ENCODE data around the gene ZNF283. TPM values are rescaled to one million over a fixed set of nuclear protein-coding genes. Genes with fewer than 3 reads are reported as not detected.
A peak's percentile ranks its signal among the peaks of the same experiment; 100 is the strongest.
"Not testable (repeated sequence)": the region's sequence is repeated elsewhere in the genome, so short reads cannot be mapped to it uniquely, and the experiment has no call there.

ZNF283 gene
- total RNA-seq, 1 donor = 29.8 TPM

GRCh38 chr19:43858174-43858573 is 31.1 kb downstream of the ZNF283 start:
- TF ChIP-seq CTCF (IDR thresholded peaks at IDR 0.05; ENCODE audit: insufficient read depth, low read depth, low read length) = no peak
- no peak for DNase-seq (ENCODE audit: low read depth)
- no peak overlapping the region for H3K4me3 ChIP-seq (ENCODE audit: low read depth, low read length)

GRCh38 chr19:43866923-43867322 is 39.8 kb downstream of the ZNF283 start:
- not testable (repeated sequence) for DNase-seq (ENCODE audit: low read depth); H3K4me3 ChIP-seq (ENCODE audit: low read depth, low read length)

- DNase-seq (ENCODE audit: low read depth) = peak; percentile 0
- H3K4me3 ChIP-seq (ENCODE audit: low read depth, low read length) = no peak overlapping the region
- TF ChIP-seq CTCF (IDR thresholded peaks at IDR 0.05; ENCODE audit: insufficient read depth, low read depth, low read length) = no peak
Measured at GRCh38 chr19:43872547-43873336, 45.6 kb downstream of the ZNF283 start.

GRCh38 chr19:43880483-43880882 is 53.4 kb downstream of the ZNF283 start:
- H3K4me3 ChIP-seq (ENCODE audit: low read depth, low read length) = no peak overlapping the region
- no peak for DNase-seq (ENCODE audit: low read depth)
- TF ChIP-seq CTCF (IDR thresholded peaks at IDR 0.05; ENCODE audit: insufficient read depth, low read depth, low read length) = no peak

- no peak for DNase-seq (ENCODE audit: low read depth)
- TF ChIP-seq CTCF (IDR thresholded peaks at IDR 0.05; ENCODE audit: insufficient read depth, low read depth, low read length) = no peak
- no peak within 1 kb of the TSS for H3K4me3 ChIP-seq (ENCODE audit: low read depth, low read length)
Measured at GRCh38 chr19:43883864-43884263, 56.7 kb downstream of the ZNF283 start, which contains the start of gene ZNF404. Gene ZNF404, minus strand, starts transcription at chr19:43883964.

- peak; percentile 5 for DNase-seq (ENCODE audit: low read depth)
- TF ChIP-seq CTCF (IDR thresholded peaks at IDR 0.05; ENCODE audit: insufficient read depth, low read depth, low read length) = no peak
- H3K4me3 ChIP-seq (ENCODE audit: low read depth, low read length) = no peak overlapping the region
Measured at GRCh38 chr19:43895727-43896308, 68.7 kb downstream of the ZNF283 start.

Other genes starting within 250 kb of the ZNF283 start
- 27.7 and 35.4 TPM in 2 replicates for gene IRGQ, start 231.2 kb upstream of the ZNF283 start, total RNA-seq
- gene ZNF576, start 230.7 kb upstream of the ZNF283 start, total RNA-seq = 9.0 and 9.9 TPM in 2 replicates
- gene SRRM5, start 215.2 kb upstream of the ZNF283 start, total RNA-seq = under 0.01 TPM in 2 replicates
- gene ZNF428, start 207.7 kb upstream of the ZNF283 start, total RNA-seq = 25.0 and 31.9 TPM in 2 replicates
- 7.7 and 22.0 TPM in 2 replicates for gene CADM4, start 187.5 kb upstream of the ZNF283 start, total RNA-seq
- 56.6 and 76.3 TPM in 2 replicates for gene PLAUR, start 157.2 kb upstream of the ZNF283 start, total RNA-seq
- not detected in 2 replicates for gene IRGC, start 111.2 kb upstream of the ZNF283 start, total RNA-seq
- 13.0 and 14.5 TPM in 2 replicates for gene SMG9, start 72.4 kb upstream of the ZNF283 start, total RNA-seq
- gene KCNN4, start 46.3 kb upstream of the ZNF283 start, total RNA-seq = 0.43 TPM in 1 of 2 replicates, not detected in the other
- gene LYPD5, start 24.9 kb upstream of the ZNF283 start, total RNA-seq = under 0.01 and 0.43 TPM in 2 replicates
- gene ZNF404, start 56.6 kb downstream of the ZNF283 start, total RNA-seq = 0.97 and 3.0 TPM in 2 replicates
- 18.4 and 25.5 TPM in 2 replicates for gene ZNF45, start 108.0 kb downstream of the ZNF283 start, total RNA-seq
- gene ZNF221, start 123.9 kb downstream of the ZNF283 start, total RNA-seq = 7.4 and 10.4 TPM in 2 replicates
- 5.8 and 10.8 TPM in 2 replicates for gene ZNF155, start 156.9 kb downstream of the ZNF283 start, total RNA-seq
- 2.6 and 3.9 TPM in 2 replicates for gene ZNF230, start 175.6 kb downstream of the ZNF283 start, total RNA-seq
- gene ZNF222, start 198.1 kb downstream of the ZNF283 start, total RNA-seq = 6.1 and 6.9 TPM in 2 replicates
- gene ZNF223, start 224.7 kb downstream of the ZNF283 start, total RNA-seq = 4.5 and 5.6 TPM in 2 replicates
- gene ZNF284, start 244.8 kb downstream of the ZNF283 start, total RNA-seq = 3.2 and 3.9 TPM in 2 replicates